GM18499 (cell line): Measurements from ENCODE around the gene CLIC2.

Experiments used
- ATAC-seq: cut with Tn5 transposase; IDR thresholded peaks from one replicate; pipeline ENCODE4 v1.9.1; 2021; ENCODE audit warnings: moderate number of reproducible peaks; ENCODE audit not compliant: insufficient read depth, unreplicated experiment

CLIC2 gene

DNA sequence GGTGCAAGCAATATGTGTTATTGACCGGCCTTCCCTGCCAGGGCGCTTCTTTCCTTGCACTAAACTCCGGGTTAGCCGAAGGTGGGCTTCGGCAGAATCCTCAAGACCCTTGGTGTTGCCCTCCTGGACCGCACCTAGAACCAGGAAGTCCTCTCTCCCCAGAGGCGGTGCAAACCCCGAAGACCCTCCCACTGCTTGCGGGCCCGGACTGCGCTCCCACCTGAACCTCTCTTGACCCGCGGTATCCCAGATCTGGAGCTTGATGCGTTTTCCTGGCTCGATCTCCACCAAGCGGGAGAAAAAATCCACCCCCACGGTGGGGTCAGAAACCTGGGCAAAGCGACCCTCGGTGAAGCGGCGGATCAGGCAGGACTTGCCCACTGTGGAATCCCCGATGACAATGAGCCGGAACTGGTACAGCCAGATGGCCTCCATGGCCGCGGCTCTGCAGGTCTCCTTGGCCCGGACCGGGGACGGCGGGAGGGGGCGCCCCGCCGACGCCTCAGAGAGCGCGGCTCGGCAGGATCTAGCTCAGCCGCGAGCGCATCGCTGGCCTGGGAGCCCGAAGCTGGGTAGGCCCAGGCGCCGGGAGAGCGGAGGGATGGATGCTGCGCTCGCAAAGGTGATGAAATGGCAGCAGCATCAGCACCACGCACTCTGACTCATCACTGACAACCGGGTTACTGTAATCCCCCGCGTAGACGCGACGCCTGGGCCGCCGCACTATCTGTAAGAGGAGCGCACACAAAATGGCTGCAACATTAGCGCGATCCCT, 70.4 kb downstream of the CLIC2 start, which contains the start of gene RAB39B:
Gene RAB39B, minus strand, starts transcription at position 638 of the 775 bp plus-strand sequence. Its CDS starts 203 bp downstream, at position 435.
- ATAC-seq: peak; percentile 77

DNA sequence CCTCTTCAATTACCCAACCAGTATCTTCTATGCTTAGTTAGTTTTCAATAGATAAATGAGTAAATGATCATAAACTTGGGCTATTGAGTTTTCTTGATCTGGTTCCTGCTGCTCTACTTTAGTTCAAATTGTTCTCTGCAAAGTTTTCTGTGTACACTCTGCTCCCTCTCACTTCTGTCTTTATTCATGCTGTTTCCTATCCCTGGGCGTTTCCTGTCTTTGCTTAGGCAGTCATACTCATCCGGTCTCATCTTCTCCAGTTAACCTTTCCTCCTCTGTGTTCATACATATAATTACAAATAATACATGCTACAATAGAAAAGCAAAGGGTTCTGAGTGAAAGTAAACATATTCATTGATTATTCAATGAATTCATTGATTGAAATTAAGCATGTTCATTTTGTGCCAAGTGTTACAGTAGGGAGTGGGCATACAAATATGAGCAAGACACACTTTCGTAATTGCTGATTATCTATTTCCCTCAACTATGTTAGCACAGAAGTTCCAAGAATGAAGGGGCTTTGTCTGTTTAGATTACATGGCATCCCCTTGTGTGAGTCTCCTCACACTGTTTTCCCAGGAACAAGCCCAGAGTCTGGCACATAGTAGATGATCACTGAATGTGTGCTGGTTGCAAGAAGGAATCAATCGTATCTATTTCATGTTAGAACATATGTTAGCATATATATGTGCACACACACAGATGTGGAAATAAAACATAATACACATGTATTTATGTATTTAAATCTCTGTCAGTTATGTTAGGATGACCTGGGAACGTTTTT, 71.3 kb downstream of the CLIC2 start:
- no peak for ATAC-seq

DNA sequence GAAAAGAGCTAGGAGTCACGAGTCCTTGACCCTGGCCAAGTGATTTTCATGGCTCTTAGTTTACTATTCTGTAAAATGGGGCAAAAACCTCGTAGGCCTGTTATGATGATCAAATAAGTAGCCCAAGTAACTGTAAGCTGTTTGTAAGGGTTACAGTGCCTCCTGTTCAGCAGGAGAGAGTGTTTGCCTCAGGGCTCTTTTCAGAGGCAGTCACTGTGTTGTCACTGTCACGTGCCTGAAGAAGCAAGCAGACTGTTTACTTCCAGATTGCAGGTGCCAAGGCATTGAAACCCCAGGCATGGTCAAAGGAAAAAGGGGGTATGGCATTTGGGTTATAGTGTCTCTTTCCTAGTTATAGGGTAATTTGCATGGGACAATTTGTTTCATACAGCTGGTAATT, 74.7 kb downstream of the CLIC2 start:
- no peak for ATAC-seq

DNA sequence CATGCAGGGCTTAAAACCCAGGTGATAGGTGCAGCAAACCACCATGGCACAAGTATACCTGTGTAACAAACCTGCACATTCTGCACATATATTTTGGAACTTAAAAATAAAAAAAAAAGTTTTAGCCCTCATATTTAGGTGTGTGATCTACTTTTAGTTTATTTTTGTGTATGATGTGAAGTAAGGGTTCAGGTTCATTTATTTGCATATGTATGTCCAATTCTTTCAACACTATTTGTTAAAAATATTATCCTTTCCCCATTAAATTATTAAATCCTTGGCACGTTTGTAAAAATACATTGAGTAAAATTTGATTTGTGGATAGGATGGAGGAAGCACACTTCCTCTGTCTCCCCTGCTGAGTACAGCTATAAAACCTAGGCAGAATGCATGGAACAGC, 83.0 kb downstream of the CLIC2 start:
- no peak for ATAC-seq

DNA sequence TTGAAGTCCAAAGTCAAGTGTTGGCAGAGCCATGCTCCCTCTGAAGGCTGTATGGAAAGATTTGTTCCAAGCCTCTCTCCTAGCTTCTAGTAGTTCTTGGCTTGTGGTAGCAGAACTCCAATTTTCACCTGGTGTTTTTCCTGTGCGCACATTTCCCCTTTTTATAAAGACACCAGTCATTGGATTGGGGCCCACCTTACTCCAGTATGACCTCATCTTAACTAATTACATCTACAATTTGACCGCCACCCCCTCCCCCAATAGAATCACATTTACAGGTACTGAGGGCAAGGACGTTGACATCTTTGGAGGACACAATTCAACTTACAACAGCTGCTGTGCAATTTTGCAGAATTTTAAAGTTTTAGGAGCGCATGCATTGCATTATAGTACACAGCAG, 86.9 kb downstream of the CLIC2 start:
- no peak for ATAC-seq

DNA sequence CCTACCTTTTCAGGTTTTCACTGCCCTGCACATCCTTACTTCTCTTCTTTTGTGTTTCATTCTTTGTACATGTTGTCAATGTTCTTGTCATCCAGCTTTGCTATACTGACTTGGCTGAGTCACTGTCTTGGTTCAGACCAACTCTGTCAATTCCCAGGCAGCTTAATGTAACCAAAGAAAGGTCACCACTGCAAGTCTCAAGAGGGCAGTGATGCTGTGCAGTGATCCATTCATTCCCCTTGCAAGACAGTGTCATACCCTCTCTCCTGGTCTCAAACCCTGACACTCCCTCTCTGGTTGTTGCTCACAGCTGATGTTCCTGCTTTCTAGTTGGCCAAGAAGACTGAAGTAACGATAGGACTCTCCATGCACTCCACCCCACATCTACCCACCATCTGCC, 87.7 kb downstream of the CLIC2 start:
- no peak for ATAC-seq

DNA sequence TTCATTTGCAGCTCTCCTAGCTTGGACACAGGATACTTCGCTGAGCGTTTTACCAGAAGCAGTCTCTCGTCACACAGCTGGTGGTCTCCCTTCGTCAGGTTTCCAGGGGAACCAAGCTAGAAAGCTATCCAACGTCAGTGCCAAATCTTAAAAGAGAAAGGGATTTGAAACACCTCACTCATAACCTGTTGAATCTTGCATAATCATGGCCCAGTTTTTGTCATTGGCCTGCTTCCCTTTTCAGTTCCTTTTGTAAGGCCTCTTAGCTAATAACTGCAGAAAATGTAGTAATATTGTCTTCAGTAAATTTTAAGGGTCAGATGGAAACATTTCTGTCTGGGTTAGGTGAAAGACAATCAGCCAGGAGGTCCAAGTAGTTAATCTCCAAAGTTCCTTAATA, 92.1 kb downstream of the CLIC2 start:
- no peak for ATAC-seq

DNA sequence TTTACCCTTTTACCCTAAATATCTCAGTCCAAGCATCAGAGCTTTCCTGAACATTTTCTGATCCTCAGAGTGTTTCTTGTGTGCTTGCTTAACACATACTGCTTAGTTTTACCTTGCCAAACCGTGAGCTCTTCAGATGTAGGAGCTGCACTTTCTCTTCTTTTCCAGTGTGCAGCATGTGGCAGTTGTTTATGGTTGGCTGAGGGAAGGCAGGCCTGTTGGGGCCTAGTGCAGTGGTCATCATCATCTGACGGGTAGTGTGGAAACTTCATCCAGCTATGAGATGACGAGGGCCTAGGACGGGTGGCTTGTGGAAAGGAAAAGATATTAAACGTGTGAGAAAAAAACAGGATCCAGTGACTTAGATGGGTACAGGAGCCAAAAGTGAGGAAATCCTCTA, 96.7 kb downstream of the CLIC2 start:
- ATAC-seq: no peak

DNA sequence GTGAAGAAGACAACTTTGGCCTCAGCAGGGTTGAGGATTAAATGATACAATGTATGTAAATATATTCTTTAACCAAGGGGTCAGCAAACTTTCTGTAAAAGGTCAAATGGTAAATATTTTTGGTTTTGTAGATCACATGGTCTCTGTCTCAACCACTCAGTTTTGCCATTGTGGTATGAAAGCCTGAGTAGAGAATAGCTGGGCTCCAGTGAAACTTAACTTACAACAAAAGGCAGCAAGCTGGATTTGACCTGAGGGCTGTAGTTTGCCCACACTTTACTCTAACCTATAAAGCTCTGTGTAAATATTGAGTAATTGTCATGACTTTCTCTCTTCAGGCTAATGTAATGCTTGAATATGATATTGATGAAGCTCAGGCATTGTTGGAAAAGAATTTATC, 98.5 kb downstream of the CLIC2 start:
- no peak for ATAC-seq

DNA sequence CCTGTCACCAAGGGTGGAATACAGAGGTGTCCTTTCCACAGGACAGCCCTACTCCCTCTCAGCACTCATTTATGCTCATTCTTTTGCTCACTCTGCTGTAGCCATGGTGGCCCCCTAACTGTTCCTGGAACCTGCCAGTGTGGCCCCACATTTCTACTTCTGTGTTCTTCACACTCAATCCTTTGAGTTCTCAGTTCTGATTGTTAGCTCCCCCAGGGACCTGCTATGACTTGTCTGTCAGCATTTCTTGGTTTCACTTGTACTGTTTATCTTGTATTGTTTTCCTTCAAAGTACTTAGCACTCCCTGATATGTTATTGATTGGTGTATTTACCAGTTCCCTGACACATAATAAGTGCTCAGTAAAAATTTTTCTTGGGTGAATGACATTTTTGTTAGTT, 103.3 kb downstream of the CLIC2 start:
- ATAC-seq: peak; percentile 64
